ENCODE results near the gene C10orf71. TPM values are rescaled to one million over a fixed set of nuclear protein-coding genes. Genes with fewer than 3 reads are reported as not detected.

C10orf71 gene
- total RNA-seq, 2 donors from 2014 or later = 0.82 TPM; not detected in 1

DNA sequence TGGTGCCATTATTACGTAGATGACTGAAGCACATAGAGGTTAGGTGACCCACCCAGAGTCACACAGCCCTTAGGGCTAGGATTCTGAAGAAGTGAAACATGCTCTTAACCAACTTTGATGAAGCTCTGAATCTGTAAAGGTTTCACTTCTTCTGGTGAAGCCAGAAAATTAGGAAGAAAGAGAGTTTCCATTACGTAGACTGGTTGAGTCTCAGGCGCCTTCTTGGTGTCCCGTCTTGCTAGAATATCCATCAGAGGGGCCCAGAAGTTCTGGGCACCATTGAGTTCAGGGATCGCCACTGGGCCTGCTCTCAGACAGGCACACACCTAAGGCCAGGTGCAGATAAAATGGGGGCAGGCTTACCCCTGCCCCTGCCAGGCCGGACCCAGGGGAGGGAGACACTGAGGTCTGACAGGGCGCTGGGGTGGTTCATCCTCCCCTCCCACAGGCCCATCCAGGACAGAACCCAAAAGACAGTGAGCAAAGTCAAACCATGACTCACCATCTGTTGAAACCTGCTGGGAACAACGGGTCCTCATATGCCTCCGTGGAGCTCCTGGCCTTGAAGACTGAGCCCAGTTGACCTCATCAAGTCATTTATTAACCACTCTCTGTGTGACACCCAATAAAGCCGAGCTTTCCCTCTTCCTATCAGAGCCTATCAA, 63.8 kb downstream of the C10orf71 start:
- no peaks in the 10 kb centered on the region for H3K36me3 ChIP-seq
- no peaks in the 10 kb centered on the region for H3K4me1 ChIP-seq (replicated peaks)
- H3K27me3 ChIP-seq (replicated peaks; ENCODE audit: insufficient read depth) = peaks cover 4% of the 10 kb centered on the region
- no peak overlapping the region for H3K27ac ChIP-seq
- TF ChIP-seq, protein P1, sequence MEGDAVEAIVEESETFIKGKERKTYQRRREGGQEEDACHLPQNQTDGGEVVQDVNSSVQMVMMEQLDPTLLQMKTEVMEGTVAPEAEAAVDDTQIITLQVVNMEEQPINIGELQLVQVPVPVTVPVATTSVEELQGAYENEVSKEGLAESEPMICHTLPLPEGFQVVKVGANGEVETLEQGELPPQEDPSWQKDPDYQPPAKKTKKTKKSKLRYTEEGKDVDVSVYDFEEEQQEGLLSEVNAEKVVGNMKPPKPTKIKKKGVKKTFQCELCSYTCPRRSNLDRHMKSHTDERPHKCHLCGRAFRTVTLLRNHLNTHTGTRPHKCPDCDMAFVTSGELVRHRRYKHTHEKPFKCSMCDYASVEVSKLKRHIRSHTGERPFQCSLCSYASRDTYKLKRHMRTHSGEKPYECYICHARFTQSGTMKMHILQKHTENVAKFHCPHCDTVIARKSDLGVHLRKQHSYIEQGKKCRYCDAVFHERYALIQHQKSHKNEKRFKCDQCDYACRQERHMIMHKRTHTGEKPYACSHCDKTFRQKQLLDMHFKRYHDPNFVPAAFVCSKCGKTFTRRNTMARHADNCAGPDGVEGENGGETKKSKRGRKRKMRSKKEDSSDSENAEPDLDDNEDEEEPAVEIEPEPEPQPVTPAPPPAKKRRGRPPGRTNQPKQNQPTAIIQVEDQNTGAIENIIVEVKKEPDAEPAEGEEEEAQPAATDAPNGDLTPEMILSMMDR (IDR thresholded peaks at IDR 0.05) = no peak
- TF ChIP-seq POLR2A (IDR thresholded peaks at IDR 0.05) (no peak), POLR2AphosphoS5 (IDR thresholded peaks at IDR 0.05) (no peak)
- intact Hi-C loops (cut with DNase I) = no loop called here
- H3K9me3 ChIP-seq = no peaks in the 10 kb centered on the region
- 81% methylated on average over 10 of the region's 10 CpGs for WGBS
- H3K4me3 ChIP-seq = no peak overlapping the region
- no peak for DNase-seq (ENCODE audit: low spot score)

DNA sequence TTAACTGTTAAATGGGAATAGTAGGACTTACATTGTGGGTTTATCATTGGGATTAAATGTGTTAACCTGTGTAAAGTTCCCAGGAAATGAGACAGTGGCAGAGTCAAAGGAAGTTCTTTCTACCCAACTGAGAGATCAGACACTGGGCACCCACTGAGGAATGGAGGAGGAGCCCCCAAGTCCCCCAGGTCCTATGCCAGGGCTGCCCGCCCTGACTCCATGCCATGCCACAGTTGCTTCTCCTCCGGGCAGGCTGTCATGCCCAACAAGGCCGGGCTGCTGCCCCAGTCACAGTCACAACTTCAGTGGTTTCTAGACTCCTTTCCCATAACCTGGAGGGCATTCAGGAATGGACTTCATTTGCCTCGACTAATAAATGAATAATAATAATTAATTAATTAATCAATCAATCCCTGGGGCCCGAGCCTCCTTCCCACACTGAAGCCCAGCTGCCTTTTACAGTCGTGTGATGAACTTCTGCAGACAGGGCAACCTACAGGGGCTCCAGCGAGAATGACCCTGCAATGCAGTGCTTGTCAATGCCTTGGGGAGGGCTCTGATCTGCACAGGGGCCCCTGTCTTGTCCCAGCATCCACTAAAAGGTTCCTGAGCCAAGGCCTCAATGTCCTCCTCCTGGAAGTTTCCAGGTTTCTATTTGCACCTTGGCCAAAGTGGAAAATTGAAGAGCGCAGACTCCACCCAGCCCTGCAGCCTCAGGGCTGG, 64.5 kb downstream of the C10orf71 start:
- H3K4me1 ChIP-seq (replicated peaks) = no peaks in the 10 kb centered on the region
- intact Hi-C loops (cut with DNase I) = no loop called here
- no peak for DNase-seq (ENCODE audit: low spot score)
- no peaks in the 10 kb centered on the region for H3K9me3 ChIP-seq
- TF ChIP-seq, protein P1 (IDR thresholded peaks at IDR 0.05) = no peak
- TF ChIP-seq POLR2AphosphoS5 (IDR thresholded peaks at IDR 0.05) (no peak), POLR2A (IDR thresholded peaks at IDR 0.05) (no peak)
- no peak overlapping the region for H3K27ac ChIP-seq
- no peaks in the 10 kb centered on the region for H3K36me3 ChIP-seq
- H3K4me3 ChIP-seq = no peak overlapping the region
- WGBS = 86% methylated on average over 8 of the region's 8 CpGs
- H3K27me3 ChIP-seq (replicated peaks; ENCODE audit: insufficient read depth) = peaks cover 4% of the 10 kb centered on the region

DNA sequence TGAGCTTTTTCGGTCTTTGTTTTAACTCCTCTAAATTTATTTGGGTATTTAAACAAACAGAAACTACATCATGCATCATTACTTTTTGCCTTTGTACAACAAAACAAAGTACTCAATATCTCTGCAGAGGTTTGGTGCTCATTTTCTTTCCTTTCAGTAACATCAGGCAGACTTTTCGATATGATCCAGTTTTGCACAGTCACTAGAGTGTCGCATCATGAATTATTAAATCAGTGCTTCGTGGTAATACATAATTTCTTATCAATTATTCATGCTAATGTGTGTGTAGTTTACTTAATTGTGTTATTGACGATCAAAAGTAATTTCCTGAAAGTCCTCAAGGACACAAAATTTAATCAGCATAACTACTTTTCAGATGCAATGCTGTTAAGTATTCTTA, 65.1 kb downstream of the C10orf71 start:
- no peak for DNase-seq (ENCODE audit: low spot score)
- Histone ChIP-seq H3K36me3 (no peaks in the 10 kb centered on the region), H3K4me1 (replicated peaks) (no peaks in the 10 kb centered on the region), H3K27me3 (replicated peaks; ENCODE audit: insufficient read depth) (peaks cover 4% of the 10 kb centered on the region), H3K9me3 (no peaks in the 10 kb centered on the region), H3K27ac (no peak overlapping the region), H3K4me3 (no peak overlapping the region)
- 78% methylated on average over 5 of the region's 5 CpGs for WGBS
- intact Hi-C loops (cut with DNase I) = no loop called here
- TF ChIP-seq, protein P1 (IDR thresholded peaks at IDR 0.05) = no peak
- TF ChIP-seq POLR2A (IDR thresholded peaks at IDR 0.05) (no peak), POLR2AphosphoS5 (IDR thresholded peaks at IDR 0.05) (no peak)

DNA sequence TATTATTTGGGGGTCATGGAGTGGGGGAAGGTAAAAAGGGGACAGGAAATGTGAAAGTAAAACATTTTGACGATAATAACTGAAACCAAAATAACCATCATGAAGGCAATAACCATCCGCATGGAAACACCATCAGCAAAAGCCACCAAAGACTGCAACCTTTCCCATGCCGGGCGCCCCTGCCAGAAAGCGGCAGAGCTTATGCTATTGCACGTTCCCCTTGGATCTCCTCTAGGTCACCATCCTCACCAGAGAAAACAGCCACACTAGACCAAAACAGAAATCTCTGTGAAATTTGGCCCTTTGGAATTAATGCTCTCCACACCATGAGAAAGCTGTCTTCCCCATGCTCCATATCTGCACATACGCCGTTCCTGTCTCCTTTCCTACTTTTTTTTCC, 65.8 kb downstream of the C10orf71 start:
- TF ChIP-seq, protein P1 (IDR thresholded peaks at IDR 0.05) = no peak
- no peak for TF ChIP-seq POLR2A (IDR thresholded peaks at IDR 0.05)
- TF ChIP-seq POLR2AphosphoS5 (IDR thresholded peaks at IDR 0.05) = no peak
- H3K36me3 ChIP-seq = no peaks in the 10 kb centered on the region
- no peak overlapping the region for H3K4me3 ChIP-seq
- no peaks in the 10 kb centered on the region for H3K4me1 ChIP-seq (replicated peaks)
- no peaks in the 10 kb centered on the region for H3K9me3 ChIP-seq
- no peak for DNase-seq (ENCODE audit: low spot score)
- H3K27ac ChIP-seq = no peak overlapping the region
- H3K27me3 ChIP-seq (replicated peaks; ENCODE audit: insufficient read depth) = peaks cover 4% of the 10 kb centered on the region
- 88% methylated on average over 8 of the region's 8 CpGs for WGBS
- intact Hi-C loops (cut with DNase I) = no loop called here

DNA sequence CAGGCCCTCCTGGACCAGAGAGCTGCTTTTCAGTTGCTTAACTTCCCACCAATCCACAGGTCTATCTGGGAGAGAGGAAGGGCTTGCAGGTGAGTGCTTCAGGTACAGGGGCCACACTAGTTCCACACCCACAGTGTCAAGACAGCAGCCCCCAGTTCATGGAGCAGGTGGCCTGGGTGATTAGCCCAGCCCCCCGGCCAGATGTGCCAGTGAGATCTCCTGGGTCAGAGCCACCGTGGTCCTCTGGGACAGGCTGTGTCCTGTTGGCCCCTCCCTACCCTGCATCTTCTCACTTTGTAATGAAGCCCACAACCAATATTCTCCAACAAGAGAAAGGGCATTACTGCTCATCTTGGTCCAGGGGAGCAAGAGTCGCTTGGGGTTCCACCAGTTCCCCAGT, 66.3 kb downstream of the C10orf71 start:
- Histone ChIP-seq H3K9me3 (no peaks in the 10 kb centered on the region), H3K27me3 (replicated peaks; ENCODE audit: insufficient read depth) (peaks cover 2% of the 10 kb centered on the region), H3K4me3 (no peak overlapping the region), H3K4me1 (replicated peaks) (no peaks in the 10 kb centered on the region), H3K27ac (no peak overlapping the region), H3K36me3 (no peaks in the 10 kb centered on the region)
- WGBS = 72% methylated on average over 3 of the region's 3 CpGs
- intact Hi-C loops (cut with DNase I) = no loop called here
- no peak for TF ChIP-seq POLR2AphosphoS5 (IDR thresholded peaks at IDR 0.05)
- TF ChIP-seq, protein P1 (IDR thresholded peaks at IDR 0.05) = no peak
- no peak for TF ChIP-seq POLR2A (IDR thresholded peaks at IDR 0.05)
- DNase-seq (ENCODE audit: low spot score) = no peak
